B cell (primary cell): ENCODE results near the gene FREM2. TPM values are rescaled to one million over a fixed set of nuclear protein-coding genes. Genes with fewer than 3 reads are reported as not detected.

Experiments used
- ATAC-seq: fragments of 200-7000 bp; cut with Tn5 transposase; one replicate; pipeline ENCODE4 v1.10.0; 2021; ENCODE audit warnings: low read depth, mild to moderate bottlenecking, moderate number of reproducible peaks, moderate library complexity
- CTCF ChIA-PET: fragments of 350-600 bp; sonication (Branson Sonifier 250); formaldehyde crosslinking; loops from one replicate; lab custom pipeline; 2021; ENCODE audit warnings: antibody characterized with exemption, inconsistent platforms; lab: Charles Lee
- POLR2A ChIA-PET: fragments of 350-600 bp; sonication (Branson Sonifier 250); formaldehyde crosslinking; loops from one replicate; lab custom pipeline; 2021; ENCODE audit warnings: antibody characterized with exemption; lab: Charles Lee
- DNase-seq: peaks from one replicate; pipeline ENCODE4 v3.0.0; 2013
- H2AFZ ChIP-seq: 2 replicates; pipeline ENCODE4 v1.6.1; 2012; ENCODE audit warnings: mild to moderate bottlenecking, low read depth, low read length; ENCODE audit not compliant: insufficient read depth, poor library complexity, severe bottlenecking
- H3K27ac ChIP-seq, 2 donors: 1 replicate in 1 of 2; 2 replicates in 1 of 2; pipeline ENCODE4 v1.5.1; 2012 to 2013; ENCODE audit warnings: low read length in 2 of 2, mild to moderate bottlenecking in 2 of 2, moderate library complexity in 1 of 2
- H3K27me3 ChIP-seq, 4 experiments: fragments of 200-600 bp in 1 of 4; sonication (generic) in 1 of 4; replicated peaks in 1 of 4; 1 replicate in 2 of 4; 2 replicates in 2 of 4; pipeline versions ENCODE4 v1.6.1 to v1.7.0; 2013 to 2016; ENCODE audit warnings: low read length in 3 of 4, mild to moderate bottlenecking in 2 of 4, mixed read lengths in 1 of 4, moderate library complexity in 1 of 4; ENCODE audit not compliant: insufficient read depth in 4 of 4, control insufficient read depth in 3 of 4; ENCODE audit errors: control extremely low read depth in 1 of 4
- H3K36me3 ChIP-seq, 2 experiments: replicated peaks in 1 of 2; 1 replicate in 1 of 2; 2 replicates in 1 of 2; pipeline versions ENCODE4 v1.6.1 to v1.7.1; 2013; ENCODE audit warnings: low read length in 1 of 2; ENCODE audit not compliant: insufficient read depth in 2 of 2, control insufficient read depth in 1 of 2; ENCODE audit errors: control extremely low read depth in 1 of 2, extremely low read depth in 1 of 2
- H3K4me1 ChIP-seq, 2 donors: fragments of 200-600 bp in 1 of 2; sonication (generic) in 1 of 2; 1 replicate in 1 of 2; 2 replicates in 1 of 2; pipeline versions ENCODE4 v1.5.1 to v1.6.1; 2013 to 2017; ENCODE audit warnings: low read length in 2 of 2; ENCODE audit not compliant: control insufficient read depth in 2 of 2, insufficient read depth in 2 of 2
- H3K4me2 ChIP-seq: replicated peaks from 2 replicates; pipeline ENCODE3; 2012; ENCODE audit warnings: mild to moderate bottlenecking, low read depth, low read length; ENCODE audit not compliant: poor library complexity, severe bottlenecking
- H3K4me3 ChIP-seq, 5 experiments: fragments of 200-600 bp in 1 of 5; sonication (generic) in 1 of 5; 1 replicate in 3 of 5; 2 replicates in 2 of 5; pipeline versions ENCODE4 v1.5.1 to v1.7.0; 2011 to 2016; ENCODE audit warnings: low read length in 4 of 5, mild to moderate bottlenecking in 4 of 5, low read depth in 2 of 5, control low read depth in 1 of 5, moderate library complexity in 1 of 5; ENCODE audit not compliant: insufficient read depth in 1 of 5; ENCODE audit errors: control extremely low read depth in 1 of 5, extremely low read depth in 1 of 5
- H3K79me2 ChIP-seq: fragments of 200-600 bp; sonication (generic); one replicate; pipeline ENCODE4 v1.6.0; 2016; ENCODE audit warnings: low read length; ENCODE audit not compliant: control insufficient read depth, insufficient read depth
- H3K9ac ChIP-seq: fragments of 200-600 bp; sonication (generic); 2 replicates; pipeline ENCODE4 v1.6.1; 2017; ENCODE audit warnings: mild to moderate bottlenecking, low read length, moderate library complexity
- H3K9me3 ChIP-seq, 3 donors: one replicate each; pipeline versions ENCODE4 v1.6.1 to v1.7.1; 2013; ENCODE audit warnings: low read length in 2 of 3; ENCODE audit not compliant: control insufficient read depth in 2 of 3, insufficient read depth in 1 of 3; ENCODE audit errors: control extremely low read depth in 1 of 3
- H4K20me1 ChIP-seq: 2 replicates; pipeline ENCODE4 v1.6.0; 2012; ENCODE audit warnings: mild to moderate bottlenecking, low read length; ENCODE audit not compliant: insufficient read depth, control insufficient read depth, poor library complexity, severe bottlenecking
- H3K27ac Mint-ChIP-seq: one replicate; pipeline ENCODE4 v1.8.0; 2021; ENCODE audit warnings: mixed read lengths
- H3K27me3 Mint-ChIP-seq: one replicate; pipeline ENCODE4 v1.8.0; 2021; ENCODE audit warnings: mixed read lengths
- H3K4me1 Mint-ChIP-seq: one replicate; pipeline ENCODE4 v1.8.0; 2021; ENCODE audit warnings: mixed read lengths
- H3K4me3 Mint-ChIP-seq: one replicate; pipeline ENCODE4 v1.8.0; 2021; ENCODE audit warnings: mixed read lengths
- H3K9me3 Mint-ChIP-seq: one replicate; pipeline ENCODE4 v1.8.0; 2022; ENCODE audit warnings: mixed read lengths; ENCODE audit not compliant: insufficient read depth
- CTCF ChIP-seq: fragments of 200-600 bp; IDR thresholded peaks from one replicate; pipeline ENCODE4 v1.8.0; 2022; ENCODE audit warnings: antibody characterized with exemption, mild to moderate bottlenecking
- EZH2 ChIP-seq: IDR thresholded peaks from 2 replicates; pipeline ENCODE4 v1.6.1; 2012; ENCODE audit warnings: borderline replicate concordance, low read depth, mild to moderate bottlenecking, moderate library complexity, low read length; ENCODE audit not compliant: insufficient read depth, poor library complexity, severe bottlenecking
- WGBS: methylation state at CpG from one replicate; pipeline ENCODE4 v1.1.5; 2013; ENCODE audit warnings: missing lambda C conversion rate; ENCODE audit not compliant: insufficient coverage; 5-methylcytosine and 5-hydroxymethylcytosine counted together
- intact Hi-C: fragments of 100-400 bp; cut with micrococcal nuclease; formaldehyde crosslinking; loops from one replicate; pipeline ENCODE4 v1.10.0; 2022
- polyA plus RNA-seq: library from polyadenylated mRNA; depleted of rRNA; stranded (reverse); fragments of >200 nt; gene quantifications from 2 replicates; pipeline ENCODE4 v1.2.3, GENCODE V29; 2012
- total RNA-seq, 2 donors: library from RNA; stranded (reverse); fragments of 120-200 nt in 1 of 2; gene quantifications; 1 replicate in 1 of 2; 2 replicates in 1 of 2; pipeline versions ENCODE4 v1.2.3 to v1.2.4, GENCODE V29; 2013 to 2022

The FREM2 gene
- total and polyA plus RNA-seq, 2 donors (not counting 1 experiment from before 2014, with no cell fraction given): not detected

GRCh38 chr13:38685431-38685830 lies 1.4 kb upstream of the FREM2 start:
- Mint-ChIP-seq H3K27me3 (peaks cover 13% of the 10 kb centered on the region), H3K9me3 (no peaks in the 10 kb centered on the region), H3K4me3 (no peak overlapping the region), H3K27ac (no peak overlapping the region), H3K4me1 (peaks cover 10% of the 10 kb centered on the region)
- 50% methylated on average over 1 of the region's 2 CpGs for WGBS
- peaks cover 0 to 20% (median 5%) of the 10 kb centered on the region in 4 experiments for H3K27me3 ChIP-seq
- H3K4me2 ChIP-seq: no peak overlapping the region
- no peak overlapping the region for H3K27ac ChIP-seq
- no peak overlapping the region for H2AFZ ChIP-seq
- ChIA-PET POLR2A (no interaction called here), CTCF (interaction anchor here (1.0 kb wide), 1 partner anchor 926 kb away, joined by 3 read pairs; no protein-coding TSS in a partner anchor)
- H3K4me1 ChIP-seq: peaks cover 0 to 4% of the 10 kb centered on the region in 2 donors
- no peaks in the 10 kb centered on the region for H3K36me3 ChIP-seq
- intact Hi-C loops: no loop called here
- TF ChIP-seq CTCF (no peak), EZH2 (no peak)
- H3K9ac ChIP-seq: no peak overlapping the region
- H3K79me2 ChIP-seq: no peaks in the 10 kb centered on the region
- no peak overlapping the region for H3K4me3 ChIP-seq
- ATAC-seq: no peak
- DNase-seq: no peak
- no peaks in the 10 kb centered on the region for H4K20me1 ChIP-seq
- H3K9me3 ChIP-seq: peaks cover 0 to 10% (median 0%) of the 10 kb centered on the region in 3 donors

GRCh38 chr13:38685974-38686576 lies 802 bp upstream of the FREM2 start:
- peaks cover 0 to 10% (median 0%) of the 10 kb centered on the region in 3 donors for H3K9me3 ChIP-seq
- peaks cover 0 to 20% (median 5%) of the 10 kb centered on the region in 4 experiments for H3K27me3 ChIP-seq
- ATAC-seq (no peak), DNase-seq (no peak)
- CTCF ChIA-PET: interaction anchor here (1.0 kb wide), 1 partner anchor 926 kb away, joined by 3 read pairs; no protein-coding TSS in a partner anchor
- no peaks in the 10 kb centered on the region for H3K36me3 ChIP-seq
- POLR2A ChIA-PET: no interaction called here
- Mint-ChIP-seq H3K4me1 (peaks cover 10% of the 10 kb centered on the region), H3K4me3 (no peak overlapping the region), H3K9me3 (peaks cover 2% of the 10 kb centered on the region), H3K27me3 (peaks cover 13% of the 10 kb centered on the region), H3K27ac (no peak overlapping the region)
- WGBS: 1% methylated on average over 12 of the region's 14 CpGs
- peaks cover 0 to 4% of the 10 kb centered on the region in 2 donors for H3K4me1 ChIP-seq
- no peak overlapping the region for H3K9ac ChIP-seq
- no peak for TF ChIP-seq EZH2
- H3K4me3 ChIP-seq: no peak overlapping the region
- no peak overlapping the region for H2AFZ ChIP-seq
- no peak overlapping the region for H3K27ac ChIP-seq
- H4K20me1 ChIP-seq: no peaks in the 10 kb centered on the region
- intact Hi-C loops: no loop called here
- H3K4me2 ChIP-seq: no peak overlapping the region
- no peaks in the 10 kb centered on the region for H3K79me2 ChIP-seq
